PFSK-1 (cell line): ENCODE data around the gene HSPA12B.

Experiments
- FOXP2 ChIP-seq: optimal IDR thresholded peaks from 2 replicates; pipeline ENCODE3; 2011; ENCODE audit warnings: borderline replicate concordance, control low read depth, inconsistent platforms; ENCODE audit not compliant: insufficient read depth; ENCODE audit errors: extremely low read length, extremely low read depth
- POLR2AphosphoS5 ChIP-seq: IDR thresholded peaks from 2 replicates; pipeline ENCODE4 v1.6.1; 2012; ENCODE audit warnings: low read depth, mild to moderate bottlenecking, control low read depth, low read length, moderate library complexity
- SIN3A ChIP-seq: IDR thresholded peaks from 2 replicates; pipeline ENCODE4 v1.6.1; 2012; ENCODE audit warnings: mild to moderate bottlenecking, low read length, moderate library complexity, borderline replicate concordance; ENCODE audit not compliant: insufficient read depth
- TAF1 ChIP-seq: IDR thresholded peaks from 2 replicates; pipeline ENCODE4 v1.6.1; 2012; ENCODE audit warnings: low read length, control low read depth, borderline replicate concordance; ENCODE audit not compliant: insufficient read depth
- TF ChIP-seq, protein P1 (sequence below), 2 experiments: IDR thresholded peaks; 2 replicates each; pipeline versions ENCODE4 v1.6.1 to v1.8.0; 2011 to 2012; ENCODE audit warnings: low read depth in 2 of 2, low read length in 2 of 2, control low read depth in 1 of 2, inconsistent platforms in 1 of 2, mild to moderate bottlenecking in 1 of 2, moderate library complexity in 1 of 2; ENCODE audit not compliant: insufficient read depth in 1 of 2

HSPA12B gene

DNA sequence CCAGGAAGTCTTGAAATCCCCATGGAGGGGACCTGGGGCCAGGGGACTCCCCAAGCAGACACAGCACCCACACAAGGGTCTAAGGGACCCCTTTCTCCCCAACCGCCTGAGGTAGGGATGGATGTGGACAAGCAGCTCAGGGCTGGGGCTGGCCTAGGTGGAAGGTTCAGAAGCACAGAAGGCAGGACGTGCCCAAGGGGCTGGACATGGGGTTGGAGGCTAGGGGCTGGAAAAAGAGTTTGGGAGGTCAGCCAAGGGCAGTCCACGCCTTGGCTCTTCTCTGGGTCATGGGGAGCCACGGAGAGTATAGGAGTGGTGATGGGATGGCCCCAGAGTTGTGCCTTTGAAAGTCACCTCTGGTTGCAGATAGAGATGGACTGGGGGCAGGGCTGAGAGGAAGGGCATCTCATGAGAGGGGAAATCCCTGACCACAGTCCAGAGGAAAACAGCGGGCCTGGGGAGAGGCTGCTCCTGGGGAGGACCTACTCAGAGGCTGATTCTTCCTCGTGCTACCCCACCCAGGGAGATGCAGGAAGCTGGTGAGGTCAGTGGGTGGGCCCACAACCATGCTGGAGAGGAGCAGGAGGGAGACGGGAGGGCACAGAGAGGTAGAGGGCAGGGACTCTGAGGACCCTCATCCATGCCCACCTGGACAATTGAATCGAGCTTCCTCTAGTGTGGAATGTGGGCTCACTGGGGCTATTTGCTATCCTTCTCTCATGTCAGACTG is 2.5 kb upstream of the HSPA12B start:
- TF ChIP-seq TAF1, result no peak
- TF ChIP-seq FOXP2, result no peak
- TF ChIP-seq POLR2AphosphoS5, result no peak
- TF ChIP-seq SIN3A, result no peak
- TF ChIP-seq, protein P1, sequence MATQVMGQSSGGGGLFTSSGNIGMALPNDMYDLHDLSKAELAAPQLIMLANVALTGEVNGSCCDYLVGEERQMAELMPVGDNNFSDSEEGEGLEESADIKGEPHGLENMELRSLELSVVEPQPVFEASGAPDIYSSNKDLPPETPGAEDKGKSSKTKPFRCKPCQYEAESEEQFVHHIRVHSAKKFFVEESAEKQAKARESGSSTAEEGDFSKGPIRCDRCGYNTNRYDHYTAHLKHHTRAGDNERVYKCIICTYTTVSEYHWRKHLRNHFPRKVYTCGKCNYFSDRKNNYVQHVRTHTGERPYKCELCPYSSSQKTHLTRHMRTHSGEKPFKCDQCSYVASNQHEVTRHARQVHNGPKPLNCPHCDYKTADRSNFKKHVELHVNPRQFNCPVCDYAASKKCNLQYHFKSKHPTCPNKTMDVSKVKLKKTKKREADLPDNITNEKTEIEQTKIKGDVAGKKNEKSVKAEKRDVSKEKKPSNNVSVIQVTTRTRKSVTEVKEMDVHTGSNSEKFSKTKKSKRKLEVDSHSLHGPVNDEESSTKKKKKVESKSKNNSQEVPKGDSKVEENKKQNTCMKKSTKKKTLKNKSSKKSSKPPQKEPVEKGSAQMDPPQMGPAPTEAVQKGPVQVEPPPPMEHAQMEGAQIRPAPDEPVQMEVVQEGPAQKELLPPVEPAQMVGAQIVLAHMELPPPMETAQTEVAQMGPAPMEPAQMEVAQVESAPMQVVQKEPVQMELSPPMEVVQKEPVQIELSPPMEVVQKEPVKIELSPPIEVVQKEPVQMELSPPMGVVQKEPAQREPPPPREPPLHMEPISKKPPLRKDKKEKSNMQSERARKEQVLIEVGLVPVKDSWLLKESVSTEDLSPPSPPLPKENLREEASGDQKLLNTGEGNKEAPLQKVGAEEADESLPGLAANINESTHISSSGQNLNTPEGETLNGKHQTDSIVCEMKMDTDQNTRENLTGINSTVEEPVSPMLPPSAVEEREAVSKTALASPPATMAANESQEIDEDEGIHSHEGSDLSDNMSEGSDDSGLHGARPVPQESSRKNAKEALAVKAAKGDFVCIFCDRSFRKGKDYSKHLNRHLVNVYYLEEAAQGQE (IDR thresholded peaks at IDR 0.05; ENCODE audit: insufficient read depth in 1 of 2, low read depth in 2 of 2, low read length in 2 of 2), result no peak

DNA sequence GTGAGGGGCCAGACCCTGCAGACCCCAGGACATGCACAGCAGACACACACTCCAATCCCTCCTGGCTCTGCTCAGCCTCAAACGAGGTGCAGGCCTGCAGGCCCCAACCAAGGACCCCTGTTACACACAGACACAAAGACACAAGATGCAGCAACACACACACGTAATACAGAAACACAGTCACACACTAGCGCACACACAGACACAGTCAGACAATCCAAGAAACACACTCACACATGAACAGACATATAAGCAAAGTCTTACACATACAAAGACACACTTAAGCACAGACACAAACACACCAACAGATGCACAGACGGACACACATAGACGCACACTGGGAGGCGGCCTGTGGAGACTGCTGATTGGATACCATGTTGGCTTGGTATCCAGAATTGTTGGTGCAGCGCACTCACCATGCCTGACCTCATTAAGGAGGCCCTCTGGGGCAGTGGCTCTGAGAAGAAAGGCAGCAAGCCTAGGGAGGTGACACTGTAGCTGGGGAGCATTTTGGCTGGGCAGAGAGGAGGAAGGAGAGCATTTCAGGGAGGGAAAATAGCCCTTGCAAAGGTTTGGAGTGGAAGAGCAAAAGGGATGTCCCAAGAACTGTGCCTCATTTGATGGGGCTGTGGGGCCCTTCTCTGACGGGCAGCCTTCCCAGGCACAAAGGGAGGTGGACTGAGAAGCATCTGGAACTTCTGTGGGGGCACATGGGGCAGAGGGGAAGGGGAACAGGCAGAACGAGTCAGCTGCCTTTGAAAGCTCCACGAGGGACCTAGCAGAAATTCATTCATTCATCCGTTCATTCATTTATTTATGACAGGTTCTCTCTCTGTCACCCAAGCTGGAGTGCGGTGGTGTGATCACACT is 1.4 kb upstream of the HSPA12B start:
- TF ChIP-seq TAF1 (no peak), SIN3A (no peak), POLR2AphosphoS5 (no peak), FOXP2 (no peak)
- TF ChIP-seq, protein P1 (IDR thresholded peaks at IDR 0.05; ENCODE audit: insufficient read depth in 1 of 2, low read depth in 2 of 2, low read length in 2 of 2), result no peak

DNA sequence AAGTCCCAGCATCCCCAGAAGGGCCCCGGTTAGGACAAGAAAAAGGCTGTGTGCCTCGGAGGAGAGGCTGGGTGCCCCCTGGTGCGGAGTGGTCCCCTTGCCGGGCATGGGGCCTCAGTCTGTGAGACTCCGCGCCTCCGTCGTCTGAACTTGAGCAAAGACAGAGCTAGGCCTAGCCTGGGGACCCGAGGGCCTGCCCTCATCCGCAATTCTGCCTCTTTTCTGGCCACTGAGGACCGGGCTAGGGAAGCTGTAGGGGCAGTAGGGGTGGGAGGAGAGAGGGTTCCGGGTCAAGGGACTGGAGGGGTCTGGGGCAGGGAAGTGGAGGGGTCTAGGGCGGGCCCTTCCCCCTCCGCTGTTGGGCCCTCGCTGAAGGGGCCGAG is 550 bp upstream of the HSPA12B start:
- TF ChIP-seq TAF1, result no peak
- TF ChIP-seq SIN3A, result no peak
- no peak for TF ChIP-seq POLR2AphosphoS5
- TF ChIP-seq FOXP2, result no peak
- TF ChIP-seq, protein P1 (IDR thresholded peaks at IDR 0.05; ENCODE audit: insufficient read depth in 1 of 2, low read depth in 2 of 2, low read length in 2 of 2), result no peak

DNA sequence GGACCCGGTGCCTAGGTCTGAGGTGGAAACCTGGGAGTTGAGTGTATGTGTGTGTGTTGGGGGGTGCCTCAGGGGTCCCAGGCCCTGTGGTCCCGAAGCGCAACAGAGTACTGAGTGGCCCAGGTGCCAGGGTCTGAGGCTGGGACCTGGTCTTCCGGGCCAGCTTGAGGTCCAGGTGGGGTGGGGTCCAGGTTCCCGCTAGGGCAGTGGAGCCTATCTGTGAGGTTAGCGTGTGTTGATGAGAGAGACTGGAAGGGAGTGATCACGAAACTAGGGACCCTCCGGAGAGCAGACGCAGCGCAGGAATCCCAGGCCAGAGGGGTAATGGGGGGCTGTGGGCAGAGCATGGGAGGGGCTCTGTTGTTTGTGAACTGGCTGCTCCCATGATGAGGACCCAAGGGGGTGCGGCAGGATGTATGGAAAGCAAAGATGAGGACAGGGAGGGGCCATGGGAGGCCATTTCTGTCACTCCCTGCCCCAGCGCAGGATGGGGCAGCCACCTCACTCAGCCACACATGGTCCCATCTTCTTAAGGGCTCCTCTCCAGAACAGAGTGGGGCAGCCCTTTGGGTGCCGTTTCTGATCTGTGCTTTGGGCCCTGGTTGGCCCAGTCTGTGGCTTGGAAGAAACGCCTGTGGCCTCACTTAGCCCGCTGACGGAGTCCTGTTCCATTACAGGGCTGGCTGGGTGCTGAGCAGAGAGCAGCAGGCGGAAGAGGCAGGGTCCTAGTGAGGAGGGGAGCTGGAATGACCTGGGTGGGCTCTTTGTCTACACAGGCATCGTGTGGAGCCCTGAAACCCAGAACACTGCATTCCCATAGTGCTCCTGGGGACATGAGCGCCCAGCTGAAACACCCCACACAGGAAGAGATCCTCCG is 872 bp downstream of the HSPA12B start:
- no peak for TF ChIP-seq FOXP2
- TF ChIP-seq TAF1, result no peak
- no peak for TF ChIP-seq SIN3A
- TF ChIP-seq, protein P1 (IDR thresholded peaks at IDR 0.05; ENCODE audit: insufficient read depth in 1 of 2, low read depth in 2 of 2, low read length in 2 of 2), result no peak
- TF ChIP-seq POLR2AphosphoS5, result no peak
